H9 (cell line): ENCODE measurements around the gene C6orf62. TPM values are rescaled to one million over a fixed set of nuclear protein-coding genes. Genes with fewer than 3 reads are reported as not detected.

Source experiments
- DNase-seq: peaks from one replicate; pipeline ENCODE4 v3.0.0-alpha.2; 2017
- H2AFZ ChIP-seq: one replicate; pipeline ENCODE4 v1.6.1; 2013; ENCODE audit warnings: mild to moderate bottlenecking, low read length, control low read depth, moderate library complexity
- H2AK5ac ChIP-seq: 2 replicates; pipeline ENCODE4 v1.6.1; 2013; ENCODE audit warnings: low read length, control low read depth, mixed read lengths; ENCODE audit not compliant: insufficient read length
- H2BK120ac ChIP-seq: one replicate; pipeline ENCODE4 v1.6.1; 2013; ENCODE audit warnings: low read depth, mild to moderate bottlenecking, low read length, control low read depth, inconsistent platforms; ENCODE audit not compliant: poor library complexity, severe bottlenecking
- H2BK12ac ChIP-seq: 2 replicates; pipeline ENCODE4 v1.6.1; 2013; ENCODE audit warnings: low read length, control low read depth, mixed read lengths, low read depth; ENCODE audit not compliant: insufficient read length
- H2BK15ac ChIP-seq: 2 replicates; pipeline ENCODE4 v1.6.1; 2013; ENCODE audit warnings: low read depth, low read length, control low read depth
- H2BK20ac ChIP-seq: one replicate; pipeline ENCODE4 v1.6.1; 2013; ENCODE audit warnings: low read depth, mild to moderate bottlenecking, low read length, control low read depth, inconsistent platforms; ENCODE audit not compliant: poor library complexity, severe bottlenecking
- H2BK5ac ChIP-seq: 2 replicates; pipeline ENCODE4 v1.6.1; 2013; ENCODE audit warnings: low read length, control low read depth, mixed read lengths; ENCODE audit not compliant: insufficient read length
- H3K14ac ChIP-seq: 2 replicates; pipeline ENCODE4 v1.6.1; 2013; ENCODE audit warnings: low read length, control low read depth; ENCODE audit not compliant: insufficient read depth
- H3K18ac ChIP-seq: 2 replicates; pipeline ENCODE4 v1.6.1; 2013; ENCODE audit warnings: low read depth, mild to moderate bottlenecking, mixed read lengths, low read length, control low read depth; ENCODE audit not compliant: insufficient read length
- H3K23ac ChIP-seq: 2 replicates; pipeline ENCODE4 v1.6.1; 2013; ENCODE audit warnings: low read length, control low read depth, mixed read lengths, low read depth; ENCODE audit not compliant: insufficient read length
- H3K23me2 ChIP-seq: 2 replicates; pipeline ENCODE4 v1.6.1; 2013; ENCODE audit warnings: low read depth, mild to moderate bottlenecking, mixed read lengths, low read length, control low read depth; ENCODE audit not compliant: insufficient read length, poor library complexity, severe bottlenecking
- H3K27ac ChIP-seq: 2 replicates; pipeline ENCODE4 v1.5.1; 2013; ENCODE audit warnings: low read length, control low read depth, mixed read lengths, low read depth; ENCODE audit not compliant: insufficient read length
- H3K27me3 ChIP-seq: 2 replicates; pipeline ENCODE4 v1.6.1; 2013; ENCODE audit warnings: low read length, control low read depth, inconsistent platforms; ENCODE audit not compliant: insufficient read depth
- H3K4ac ChIP-seq: 2 replicates; pipeline ENCODE4 v1.6.1; 2013; ENCODE audit warnings: low read depth, mild to moderate bottlenecking, control low read depth, inconsistent platforms, low read length, moderate library complexity
- H3K4me1 ChIP-seq: 2 replicates; pipeline ENCODE4 v1.6.1; 2013; ENCODE audit warnings: low read length, control low read depth, inconsistent platforms; ENCODE audit not compliant: insufficient read depth
- H3K4me2 ChIP-seq: 2 replicates; pipeline ENCODE4 v1.6.1; 2013; ENCODE audit warnings: low read length, control low read depth, mixed read lengths; ENCODE audit not compliant: insufficient read length, insufficient read depth
- H3K56ac ChIP-seq: 2 replicates; pipeline ENCODE4 v1.6.1; 2013; ENCODE audit warnings: low read depth, mild to moderate bottlenecking, mixed read lengths, low read length, control low read depth; ENCODE audit not compliant: insufficient read length
- H3K79me1 ChIP-seq: 2 replicates; pipeline ENCODE4 v1.6.1; 2013; ENCODE audit warnings: low read depth, mild to moderate bottlenecking, moderate library complexity, low read length, control low read depth, inconsistent platforms; ENCODE audit not compliant: insufficient read depth, poor library complexity, severe bottlenecking
- H3K79me2 ChIP-seq: 2 replicates; pipeline ENCODE4 v1.6.1; 2013; ENCODE audit warnings: low read length, control low read depth, inconsistent platforms; ENCODE audit not compliant: insufficient read depth
- H3K9ac ChIP-seq: 2 replicates; pipeline ENCODE4 v1.6.1; 2013; ENCODE audit warnings: low read length, control low read depth, mixed read lengths; ENCODE audit not compliant: insufficient read length; ENCODE audit errors: extremely low read depth
- H3K9me3 ChIP-seq: one replicate; pipeline ENCODE4 v1.6.1; 2013; ENCODE audit warnings: low read depth, low read length, inconsistent platforms; ENCODE audit not compliant: control insufficient read depth
- H3T11ph ChIP-seq: one replicate; pipeline ENCODE4 v1.6.1; 2013; ENCODE audit warnings: mild to moderate bottlenecking, low read length, control low read depth, inconsistent platforms
- H4K20me1 ChIP-seq: one replicate; pipeline ENCODE4 v1.6.1; 2013; ENCODE audit not compliant: control insufficient read depth, insufficient read length, insufficient read depth
- H4K5ac ChIP-seq: 2 replicates; pipeline ENCODE4 v1.6.1; 2013; ENCODE audit warnings: low read depth, mild to moderate bottlenecking, mixed read lengths, low read length, control low read depth; ENCODE audit not compliant: insufficient read length
- H4K8ac ChIP-seq: replicated peaks from 2 replicates; pipeline ENCODE4 v1.6.1; 2013; ENCODE audit warnings: low read length, control low read depth, mixed read lengths, low read depth; ENCODE audit not compliant: insufficient read length
- H4K91ac ChIP-seq: 2 replicates; pipeline ENCODE4 v1.6.1; 2013; ENCODE audit warnings: low read depth, mild to moderate bottlenecking, moderate library complexity, mixed read lengths, low read length, control low read depth; ENCODE audit not compliant: insufficient read length
- H3K27ac Mint-ChIP-seq, 3 experiments: 2 replicates in 2 of 3; 3 replicates in 1 of 3; pipeline ENCODE4 v1.8.0; 2020 to 2021; ENCODE audit warnings: mixed read lengths in 3 of 3, mild to moderate bottlenecking in 1 of 3, moderate library complexity in 1 of 3
- H3K27me3 Mint-ChIP-seq: 2 replicates; pipeline ENCODE4 v1.8.0; 2021; ENCODE audit warnings: low read depth, mild to moderate bottlenecking, moderate library complexity, mixed read lengths
- H3K36me3 Mint-ChIP-seq, 3 experiments: 2 replicates in 2 of 3; 3 replicates in 1 of 3; pipeline ENCODE4 v1.8.0; 2020 to 2021; ENCODE audit warnings: low read depth in 3 of 3, mixed read lengths in 3 of 3; ENCODE audit not compliant: insufficient read depth in 1 of 3
- H3K4me1 Mint-ChIP-seq, 2 experiments: 2 replicates each; pipeline ENCODE4 v1.8.0; 2020; ENCODE audit warnings: mixed read lengths in 2 of 2
- H3K4me3 Mint-ChIP-seq, 2 experiments: 2 replicates in 1 of 2; 3 replicates in 1 of 2; pipeline ENCODE4 v1.8.0; 2020 to 2021; ENCODE audit warnings: mild to moderate bottlenecking in 2 of 2, mixed read lengths in 2 of 2, moderate library complexity in 1 of 2
- H3K9me3 Mint-ChIP-seq, 2 experiments: 2 replicates in 1 of 2; 3 replicates in 1 of 2; pipeline ENCODE4 v1.8.0; 2020; ENCODE audit warnings: mild to moderate bottlenecking in 2 of 2, mixed read lengths in 2 of 2, moderate library complexity in 1 of 2
- CTCF ChIP-seq: fragments of 200-600 bp; sonication (generic); conservative IDR thresholded peaks from 3 replicates; pipeline ENCODE4 v1.8.0; 2021; ENCODE audit warnings: antibody characterized with exemption, mild to moderate bottlenecking
- WGBS: extraction: QIAGEN DNeasy Blood & Tissue Kit; methylation state at CpG from one replicate; pipeline ENCODE4 v1.1.7; 2013; ENCODE audit warnings: missing lambda C conversion rate, low lambda C conversion rate, mixed read lengths; ENCODE audit not compliant: insufficient read length; ENCODE audit errors: extremely low coverage; 5-methylcytosine and 5-hydroxymethylcytosine counted together
- total RNA-seq: library from RNA; stranded (reverse); gene quantifications from 2 replicates; pipeline ENCODE4 v1.2.1, GENCODE V29; 2021

The C6orf62 gene
- total RNA-seq, 1 experiment from 2014 or later: 125 TPM

DNA sequence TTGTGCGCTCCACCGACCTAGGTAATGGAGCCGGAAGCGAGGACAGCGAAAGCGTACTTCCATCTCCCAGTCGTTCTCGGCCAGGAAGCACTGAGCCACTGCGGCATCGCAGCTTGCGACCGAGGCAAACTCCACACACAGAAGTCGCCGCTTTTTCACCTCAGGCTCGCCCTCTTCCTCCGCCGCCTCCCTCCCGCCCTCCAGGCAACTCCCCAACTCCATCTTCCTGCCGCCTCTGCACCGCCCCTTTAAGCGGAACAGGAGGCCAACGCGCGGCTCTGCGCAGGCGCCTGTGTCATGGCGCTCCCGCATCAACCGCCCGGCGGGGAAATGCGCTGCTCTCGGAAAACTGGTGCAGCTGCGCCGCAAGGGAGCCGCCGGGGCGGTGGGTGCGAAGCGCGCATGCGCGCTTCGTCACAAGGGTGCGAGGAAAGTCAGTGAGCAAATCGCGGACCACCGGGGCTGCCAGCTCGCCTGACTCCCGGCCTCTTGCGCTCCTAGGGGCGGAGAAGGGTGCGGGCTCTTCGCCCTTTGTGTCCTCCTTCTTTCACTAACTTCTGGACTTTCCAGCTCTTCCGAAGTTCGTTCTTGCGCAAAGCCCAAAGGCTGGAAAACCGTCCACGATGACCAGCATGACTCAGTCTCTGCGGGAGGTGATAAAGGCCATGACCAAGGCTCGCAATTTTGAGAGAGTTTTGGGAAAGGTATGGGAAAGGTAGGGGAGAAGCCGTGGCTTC, 52.1 kb downstream of the C6orf62 start, which contains the start of the genes ACOT13 and TDP2:
TSS of gene ACOT13 (plus strand) at position 437 of the 737 bp plus-strand sequence. CDS start at position 624, 187 bp downstream.
TSS of gene TDP2 (minus strand) at position 259 of the 737 bp plus-strand sequence. CDS start at position 222, 37 bp downstream.
- Histone ChIP-seq H3K4me2 (peak within 1 kb of the TSS; percentile 85), H3K14ac (peak within 1 kb of the TSS; percentile 93), H4K91ac (no peak within 1 kb of the TSS), H4K8ac (peak within 1 kb of the TSS; percentile 21), H3K23ac (no peak within 1 kb of the TSS), H3K4ac (no peak within 1 kb of the TSS), H4K20me1 (no peaks in the 10 kb centered on the region), H3K79me1 (no peaks in the 10 kb centered on the region), H3K23me2 (peaks cover 12% of the 10 kb centered on the region), H3K4me1 (no peaks in the 10 kb centered on the region), H3K56ac (peak within 1 kb of the TSS; percentile 33), H2BK15ac (no peak within 1 kb of the TSS), H3T11ph (no peak within 1 kb of the TSS), H3K27me3 (no peaks in the 10 kb centered on the region), H2AK5ac (no peak within 1 kb of the TSS), H2AFZ (peak within 1 kb of the TSS; percentile 44), H3K27ac (peak within 1 kb of the TSS; percentile 82), H2BK12ac (no peak within 1 kb of the TSS), H4K5ac (peak within 1 kb of the TSS; percentile 88), H3K9me3 (peaks cover 10% of the 10 kb centered on the region), H3K79me2 (peaks cover 8% of the 10 kb centered on the region; the same call in 1 of the 2 replicates), H2BK5ac (peak within 1 kb of the TSS; percentile 31), H3K9ac (peak within 1 kb of the TSS; percentile 92), H3K18ac (peak within 1 kb of the TSS; percentile 88), H2BK20ac (no peak within 1 kb of the TSS), H2BK120ac (no peak within 1 kb of the TSS)
- H3K9me3 Mint-ChIP-seq: peaks cover 28 to 34% of the 10 kb centered on the region in 2 experiments
- no peaks in the 10 kb centered on the region for H3K27me3 Mint-ChIP-seq
- H3K36me3 Mint-ChIP-seq: peaks cover 55 to 75% (median 62%) of the 10 kb centered on the region in 3 experiments
- DNase-seq: peak; percentile 97
- peaks cover 26 to 27% of the 10 kb centered on the region in 2 experiments for H3K4me1 Mint-ChIP-seq
- H3K27ac Mint-ChIP-seq: peak within 1 kb of the TSS; percentile 99 to 100 (median 99)
- TF ChIP-seq CTCF: peak; percentile 67
- H3K4me3 Mint-ChIP-seq: peak within 1 kb of the TSS; percentile 91 to 95
- no CpG with 5 or more reads among the region's 62 CpGs for WGBS
